Esophagus (tissue), 2 donors: ENCODE measurements around the gene EPHB4. TPM values are rescaled to one million over a fixed set of nuclear protein-coding genes. Genes with fewer than 3 reads are reported as not detected.

Experiments used
- H3K27ac ChIP-seq, 2 donors: one replicate each; pipeline ENCODE4 v1.5.1; 2013; ENCODE audit warnings: low read depth in 2 of 2, mild to moderate bottlenecking in 2 of 2, inconsistent platforms in 1 of 2, low read length in 1 of 2, moderate library complexity in 1 of 2
- H3K27me3 ChIP-seq, 2 donors: one replicate each; pipeline ENCODE4 v1.6.1; 2013; ENCODE audit warnings: low read length in 2 of 2, control low read depth in 1 of 2, mild to moderate bottlenecking in 1 of 2; ENCODE audit not compliant: insufficient read depth in 2 of 2, control insufficient read depth in 1 of 2
- H3K36me3 ChIP-seq, 2 donors: one replicate each; pipeline ENCODE4 v1.6.1; 2013; ENCODE audit warnings: low read length in 1 of 2; ENCODE audit not compliant: control insufficient read depth in 2 of 2, insufficient read depth in 2 of 2
- H3K4me1 ChIP-seq, 2 donors: one replicate each; pipeline ENCODE4 v1.6.1; 2013; ENCODE audit warnings: low read length in 1 of 2; ENCODE audit not compliant: control insufficient read depth in 2 of 2, insufficient read depth in 2 of 2
- H3K4me3 ChIP-seq, 2 donors: one replicate each; pipeline ENCODE4 v1.5.1; 2013; ENCODE audit warnings: low read length in 2 of 2, mild to moderate bottlenecking in 2 of 2, low read depth in 1 of 2, moderate library complexity in 1 of 2
- H3K9me3 ChIP-seq, 2 donors: one replicate each; pipeline ENCODE4 v1.6.1; 2013; ENCODE audit warnings: mild to moderate bottlenecking in 2 of 2, low read depth in 1 of 2, low read length in 1 of 2, moderate library complexity in 1 of 2; ENCODE audit not compliant: control insufficient read depth in 2 of 2, insufficient read depth in 1 of 2
- WGBS, 2 donors: extraction: QIAGEN DNeasy Blood & Tissue Kit; methylation state at CpG; one replicate each; pipeline ENCODE4 v1.1.7; 2013; 5-methylcytosine and 5-hydroxymethylcytosine counted together
- polyA plus RNA-seq, 2 donors: library from polyadenylated mRNA; stranded (reverse); fragments of 200-250 nt; gene quantifications; one replicate each; pipeline ENCODE4 v1.2.3, GENCODE V29; 2013
- donor health status: healthy with polysubstance abuse.
- donor health status: Bipolar disorder and iron deficiency.

The EPHB4 gene
- polyA plus RNA-seq, 2 donors, result 12.8 to 15.7 TPM

- no peaks in the 10 kb centered on the region for H3K9me3 ChIP-seq
- H3K36me3 ChIP-seq, result no peaks in the 10 kb centered on the region
- WGBS, 2 donors, result 43 to 47% methylated on average over 3 of the region's 3 CpGs
- H3K27ac ChIP-seq, result no peak overlapping the region
- H3K4me1 ChIP-seq, result peaks cover 0 to 7% of the 10 kb centered on the region in 2 donors
- peaks cover 0 to 2% of the 10 kb centered on the region in 2 donors for H3K27me3 ChIP-seq
- H3K4me3 ChIP-seq, result no peak overlapping the region
Observed at GRCh38 chr7:100794741-100795140, 32.6 kb downstream of the EPHB4 start.

GRCh38 chr7:100793806-100794660 is 33.3 kb downstream of the EPHB4 start:
- WGBS, 2 donors, result 51 to 54% methylated on average over 18 of the region's 18 CpGs
- Histone ChIP-seq H3K9me3 (no peaks in the 10 kb centered on the region), H3K36me3 (no peaks in the 10 kb centered on the region), H3K27ac (no peak overlapping the region), H3K4me3 (no peak overlapping the region), H3K4me1 (peaks cover 0 to 7% of the 10 kb centered on the region in 2 donors), H3K27me3 (peaks cover 0 to 2% of the 10 kb centered on the region in 2 donors)

DNA sequence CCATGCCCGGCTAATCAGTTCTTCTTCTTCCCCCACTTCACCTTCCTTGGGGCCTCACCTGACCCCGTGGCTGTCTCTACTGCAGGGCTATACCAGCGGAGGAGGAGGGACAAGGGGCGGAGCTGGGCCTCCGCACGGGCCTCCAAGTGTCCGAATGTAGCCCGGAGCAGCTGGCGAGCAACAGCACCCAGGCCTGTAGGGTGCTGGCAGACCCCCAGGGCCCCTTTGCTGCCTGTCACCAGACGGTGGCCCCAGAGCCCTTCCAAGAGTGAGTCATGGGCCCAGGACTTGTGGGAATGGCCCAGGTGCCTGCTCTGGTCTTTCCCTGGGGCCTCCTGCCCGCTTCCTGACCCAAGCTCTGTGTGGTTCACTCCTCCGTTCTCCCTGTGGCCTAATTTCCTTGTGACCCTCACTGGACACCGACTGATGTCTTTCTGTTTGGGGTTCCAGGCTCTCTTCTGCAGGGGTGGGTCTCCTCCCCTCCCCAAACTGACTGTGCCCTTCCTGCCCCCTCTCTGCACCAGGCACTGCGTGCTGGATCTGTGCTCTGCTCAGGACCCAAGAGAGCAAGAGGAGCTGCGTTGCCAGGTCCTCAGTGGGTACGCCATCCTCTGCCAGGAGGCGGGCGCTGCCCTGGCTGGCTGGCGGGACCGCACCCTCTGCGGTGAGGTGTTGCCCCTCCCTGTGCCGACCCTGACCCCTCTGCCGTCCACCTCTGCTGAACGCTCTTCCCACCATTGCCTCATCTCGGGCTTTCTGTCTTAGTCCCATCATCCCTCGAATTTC is 35.2 kb downstream of the EPHB4 start:
- peaks cover 0 to 7% of the 10 kb centered on the region in 2 donors for H3K4me1 ChIP-seq
- no peaks in the 10 kb centered on the region for H3K36me3 ChIP-seq
- H3K27ac ChIP-seq, result no peak overlapping the region
- WGBS, 2 donors, result 77 to 85% methylated on average over 26 of the region's 26 CpGs
- H3K27me3 ChIP-seq, result peaks cover 0 to 2% of the 10 kb centered on the region in 2 donors
- H3K4me3 ChIP-seq, result no peak overlapping the region
- H3K9me3 ChIP-seq, result no peaks in the 10 kb centered on the region

GRCh38 chr7:100789055-100789454 is 38.3 kb downstream of the EPHB4 start:
- Histone ChIP-seq H3K36me3 (no peaks in the 10 kb centered on the region), H3K4me3 (no peak overlapping the region), H3K9me3 (peaks cover 0 to 2% of the 10 kb centered on the region in 2 donors), H3K4me1 (peaks cover 0 to 6% of the 10 kb centered on the region in 2 donors), H3K27ac (no peak overlapping the region), H3K27me3 (peaks cover 0 to 2% of the 10 kb centered on the region in 2 donors)
- 57 to 62% methylated on average over 9 of the region's 9 CpGs for WGBS, 2 donors

GRCh38 chr7:100786323-100786722 is 41.0 kb downstream of the EPHB4 start:
- peaks cover 0 to 2% of the 10 kb centered on the region in 2 donors for H3K9me3 ChIP-seq
- no peaks in the 10 kb centered on the region for H3K4me1 ChIP-seq
- no peaks in the 10 kb centered on the region for H3K36me3 ChIP-seq
- H3K27ac ChIP-seq, result no peak overlapping the region
- H3K4me3 ChIP-seq, result no peak overlapping the region
- WGBS, 2 donors, result 81 to 95% methylated on average over 1 of the region's 1 CpG
- H3K27me3 ChIP-seq, result no peaks in the 10 kb centered on the region

GRCh38 chr7:100785878-100786277 is 41.4 kb downstream of the EPHB4 start:
- no peak overlapping the region for H3K4me3 ChIP-seq
- no peak overlapping the region for H3K27ac ChIP-seq
- peaks cover 0 to 2% of the 10 kb centered on the region in 2 donors for H3K9me3 ChIP-seq
- no peaks in the 10 kb centered on the region for H3K27me3 ChIP-seq
- WGBS, 2 donors, result 50 to 56% methylated on average over 17 of the region's 17 CpGs
- no peaks in the 10 kb centered on the region for H3K36me3 ChIP-seq
- no peaks in the 10 kb centered on the region for H3K4me1 ChIP-seq

DNA sequence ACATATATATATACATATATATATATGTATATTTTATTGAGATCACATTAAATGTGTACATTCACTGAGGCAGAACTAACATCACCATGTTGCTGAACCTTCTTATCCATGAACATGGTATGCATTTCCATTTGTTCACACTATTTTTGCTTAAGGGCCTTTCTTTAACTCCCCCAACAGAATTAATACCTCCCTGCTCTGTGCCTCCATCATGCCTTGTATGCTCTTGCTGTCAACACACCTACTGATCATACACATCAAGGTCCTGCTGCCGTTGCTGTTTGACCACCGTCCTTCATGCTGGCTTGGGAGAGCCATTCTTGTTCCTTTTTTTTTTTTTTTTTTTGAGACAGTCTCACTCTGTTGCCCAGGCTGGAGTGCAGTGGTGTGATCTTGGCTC is 43.5 kb downstream of the EPHB4 start:
- Histone ChIP-seq H3K36me3 (no peaks in the 10 kb centered on the region), H3K27ac (no peak overlapping the region), H3K4me3 (no peak overlapping the region), H3K4me1 (no peaks in the 10 kb centered on the region), H3K9me3 (peaks cover 0 to 2% of the 10 kb centered on the region in 2 donors), H3K27me3 (no peaks in the 10 kb centered on the region)
- WGBS, 2 donors, result 93 to 94% methylated on average over 2 of the region's 2 CpGs

GRCh38 chr7:100781255-100781654 is 46.1 kb downstream of the EPHB4 start:
- Histone ChIP-seq H3K4me1 (no peaks in the 10 kb centered on the region), H3K27me3 (no peaks in the 10 kb centered on the region), H3K4me3 (no peak overlapping the region), H3K27ac (no peak overlapping the region), H3K36me3 (no peaks in the 10 kb centered on the region), H3K9me3 (peaks cover 0 to 2% of the 10 kb centered on the region in 2 donors)
- 44 to 52% methylated on average over 7 of the region's 7 CpGs for whole genome bisulfite sequencing, 2 donors

GRCh38 chr7:100779359-100779758 is 48.0 kb downstream of the EPHB4 start:
- no peaks in the 10 kb centered on the region for H3K27me3 ChIP-seq
- no peaks in the 10 kb centered on the region for H3K4me1 ChIP-seq
- peaks cover 0 to under 1% of the 10 kb centered on the region in 2 donors for H3K9me3 ChIP-seq
- H3K36me3 ChIP-seq, result no peaks in the 10 kb centered on the region
- H3K4me3 ChIP-seq, result no peak overlapping the region
- H3K27ac ChIP-seq, result no peak overlapping the region
- WGBS, 2 donors, result 66 to 67% methylated on average over 16 to 17 of the region's 17 CpGs
